ENCODE measurements around the gene KIFC1. TPM values are rescaled to one million over a fixed set of nuclear protein-coding genes. Genes with fewer than 3 reads are reported as not detected.
A peak's percentile ranks its signal among the peaks of the same experiment; 100 is the strongest.

KIFC1 gene
- total and polyA plus RNA-seq, 12 donors, result 0.09 to 6.1 (median 0.35) TPM; not detected in 2

DNA sequence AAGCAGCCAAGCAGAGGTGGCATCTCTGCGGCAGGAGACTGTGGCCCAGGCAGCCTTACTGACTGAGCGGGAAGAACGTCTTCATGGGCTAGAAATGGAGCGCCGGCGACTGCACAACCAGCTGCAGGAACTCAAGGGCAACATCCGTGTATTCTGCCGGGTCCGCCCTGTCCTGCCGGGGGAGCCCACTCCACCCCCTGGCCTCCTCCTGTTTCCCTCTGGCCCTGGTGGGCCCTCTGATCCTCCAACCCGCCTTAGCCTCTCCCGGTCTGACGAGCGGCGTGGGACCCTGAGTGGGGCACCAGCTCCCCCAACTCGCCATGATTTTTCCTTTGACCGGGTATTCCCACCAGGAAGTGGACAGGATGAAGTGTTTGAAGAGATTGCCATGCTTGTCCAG, 13.3 kb downstream of the KIFC1 start:
- DNase-seq (no peak), ATAC-seq (no peak)
- no peak overlapping the region for H3K27ac ChIP-seq
- WGBS, 2 donors, result 94 to 95% methylated on average over 17 of the region's 17 CpGs
- TF ChIP-seq, protein P1, sequence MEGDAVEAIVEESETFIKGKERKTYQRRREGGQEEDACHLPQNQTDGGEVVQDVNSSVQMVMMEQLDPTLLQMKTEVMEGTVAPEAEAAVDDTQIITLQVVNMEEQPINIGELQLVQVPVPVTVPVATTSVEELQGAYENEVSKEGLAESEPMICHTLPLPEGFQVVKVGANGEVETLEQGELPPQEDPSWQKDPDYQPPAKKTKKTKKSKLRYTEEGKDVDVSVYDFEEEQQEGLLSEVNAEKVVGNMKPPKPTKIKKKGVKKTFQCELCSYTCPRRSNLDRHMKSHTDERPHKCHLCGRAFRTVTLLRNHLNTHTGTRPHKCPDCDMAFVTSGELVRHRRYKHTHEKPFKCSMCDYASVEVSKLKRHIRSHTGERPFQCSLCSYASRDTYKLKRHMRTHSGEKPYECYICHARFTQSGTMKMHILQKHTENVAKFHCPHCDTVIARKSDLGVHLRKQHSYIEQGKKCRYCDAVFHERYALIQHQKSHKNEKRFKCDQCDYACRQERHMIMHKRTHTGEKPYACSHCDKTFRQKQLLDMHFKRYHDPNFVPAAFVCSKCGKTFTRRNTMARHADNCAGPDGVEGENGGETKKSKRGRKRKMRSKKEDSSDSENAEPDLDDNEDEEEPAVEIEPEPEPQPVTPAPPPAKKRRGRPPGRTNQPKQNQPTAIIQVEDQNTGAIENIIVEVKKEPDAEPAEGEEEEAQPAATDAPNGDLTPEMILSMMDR (IDR thresholded peaks at IDR 0.05), result no peak
- H3K4me3 ChIP-seq, result no peak overlapping the region
- H3K4me1 ChIP-seq, result peaks cover 0 to 3% (median 0%) of the 10 kb centered on the region in 9 donors
- H3K27me3 ChIP-seq, result no peaks in the 10 kb centered on the region
- peaks cover 0 to 28% (median 0%) of the 10 kb centered on the region in 9 donors for H3K36me3 ChIP-seq
- no peaks in the 10 kb centered on the region for H3K9me3 ChIP-seq
- intact Hi-C loops (cut with DNase I), result no loop called here

DNA sequence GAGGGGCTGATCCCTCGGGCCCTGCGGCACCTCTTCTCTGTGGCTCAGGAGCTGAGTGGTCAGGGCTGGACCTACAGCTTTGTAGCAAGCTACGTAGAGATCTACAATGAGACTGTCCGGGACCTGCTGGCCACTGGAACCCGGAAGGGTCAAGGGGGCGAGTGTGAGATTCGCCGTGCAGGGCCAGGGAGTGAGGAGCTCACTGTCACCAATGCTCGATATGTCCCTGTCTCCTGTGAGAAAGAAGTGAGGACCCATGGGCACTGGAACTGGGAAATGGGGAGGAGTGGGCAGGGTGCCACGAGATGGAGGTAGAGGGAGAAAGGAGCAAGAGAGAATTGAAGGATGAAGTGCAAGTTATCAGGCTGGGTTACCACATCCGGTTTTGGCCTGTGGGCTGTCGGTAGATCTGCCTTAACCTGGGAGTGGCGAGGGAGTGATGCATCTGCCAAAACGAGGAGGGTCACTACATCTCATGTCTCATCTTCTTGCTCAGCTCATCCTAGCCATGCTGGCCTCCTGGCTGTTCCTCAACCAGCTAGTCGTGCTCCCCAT, 13.8 kb downstream of the KIFC1 start:
- intact Hi-C loops (cut with DNase I), result no loop called here
- DNase-seq (no peak), ATAC-seq (no peak)
- H3K9me3 ChIP-seq, result no peaks in the 10 kb centered on the region
- H3K4me1 ChIP-seq, result peaks cover 0 to 4% (median 0%) of the 10 kb centered on the region in 9 donors
- 94 to 97% methylated on average over 15 of the region's 15 CpGs for WGBS, 2 donors
- H3K4me3 ChIP-seq, result no peak overlapping the region
- no peak overlapping the region for H3K27ac ChIP-seq
- TF ChIP-seq, protein P1 (IDR thresholded peaks at IDR 0.05), result no peak
- H3K27me3 ChIP-seq, result no peaks in the 10 kb centered on the region
- peaks cover 0 to 28% (median 0%) of the 10 kb centered on the region in 9 donors for H3K36me3 ChIP-seq

DNA sequence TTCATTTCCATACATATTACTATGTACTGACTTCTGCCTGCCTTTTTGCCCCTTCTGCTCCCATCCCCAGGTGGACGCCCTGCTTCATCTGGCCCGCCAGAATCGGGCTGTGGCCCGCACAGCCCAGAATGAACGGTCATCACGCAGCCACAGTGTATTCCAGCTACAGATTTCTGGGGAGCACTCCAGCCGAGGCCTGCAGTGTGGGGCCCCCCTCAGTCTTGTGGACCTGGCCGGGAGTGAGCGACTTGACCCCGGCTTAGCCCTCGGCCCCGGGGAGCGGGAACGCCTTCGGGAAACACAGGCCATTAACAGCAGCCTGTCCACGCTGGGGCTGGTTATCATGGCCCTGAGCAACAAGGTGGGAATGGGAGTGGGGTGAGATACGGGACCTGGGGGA, 14.5 kb downstream of the KIFC1 start:
- H3K36me3 ChIP-seq, result peaks cover 0 to 28% (median 0%) of the 10 kb centered on the region in 9 donors
- DNase-seq (no peak), ATAC-seq (no peak)
- 96 to 99% methylated on average over 17 of the region's 17 CpGs for WGBS, 2 donors
- intact Hi-C loops (cut with DNase I), result no loop called here
- H3K27me3 ChIP-seq, result no peaks in the 10 kb centered on the region
- no peak overlapping the region for H3K27ac ChIP-seq
- H3K9me3 ChIP-seq, result no peaks in the 10 kb centered on the region
- H3K4me1 ChIP-seq, result peaks cover 0 to 4% (median 0%) of the 10 kb centered on the region in 9 donors
- TF ChIP-seq, protein P1 (IDR thresholded peaks at IDR 0.05), result no peak
- H3K4me3 ChIP-seq, result no peak overlapping the region

DNA sequence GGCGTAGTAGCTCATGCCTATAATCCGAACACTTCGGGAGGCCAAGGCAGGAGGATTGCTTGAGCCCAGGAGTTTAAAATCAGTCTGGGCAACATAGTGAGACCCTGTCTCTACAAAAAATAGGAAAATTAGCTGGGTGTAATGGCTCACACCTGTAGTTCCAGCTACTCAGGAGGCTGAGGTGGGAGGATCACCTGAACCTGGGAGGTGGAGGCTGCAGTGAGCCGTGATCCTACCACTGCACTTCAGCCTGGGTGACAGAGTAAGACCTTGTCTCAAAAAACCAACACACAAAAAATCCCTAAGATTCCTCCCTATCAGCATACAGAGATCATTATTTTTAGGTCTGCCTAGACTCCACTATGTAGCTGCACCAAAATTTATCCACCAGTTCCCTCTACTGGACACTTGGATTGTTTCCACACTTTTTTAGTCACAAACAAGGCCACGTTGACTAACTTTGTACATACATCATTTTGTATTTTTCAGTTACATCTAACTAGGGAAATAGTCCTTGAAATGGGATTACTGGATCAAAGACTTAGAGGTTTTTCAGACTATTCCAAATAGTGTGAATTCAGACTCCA, 15.6 kb downstream of the KIFC1 start:
- H3K27me3 ChIP-seq, result no peaks in the 10 kb centered on the region
- TF ChIP-seq, protein P1 (IDR thresholded peaks at IDR 0.05), result peak in 6 of 9 donors; percentile 13 to 46 (median 34)
- no peaks in the 10 kb centered on the region for H3K9me3 ChIP-seq
- DNase-seq (no peak), ATAC-seq (no peak)
- no peak overlapping the region for H3K27ac ChIP-seq
- H3K4me3 ChIP-seq, result no peak overlapping the region
- intact Hi-C loops (cut with DNase I), result no loop called here
- H3K4me1 ChIP-seq, result peaks cover 2 to 12% (median 9%) of the 10 kb centered on the region in 9 donors
- 75 to 76% methylated on average over 5 of the region's 5 CpGs for WGBS, 2 donors
- H3K36me3 ChIP-seq, result peaks cover 0 to 29% (median 0%) of the 10 kb centered on the region in 9 donors
